HG02981 (cell line): ENCODE results near the gene JPT2.

Experiments used
- ATAC-seq: cut with Tn5 transposase; IDR thresholded peaks from one replicate; pipeline ENCODE4 v1.9.1; 2021; ENCODE audit warnings: mild to moderate bottlenecking, moderate library complexity; ENCODE audit not compliant: unreplicated experiment

JPT2 gene

GRCh38 chr16:1651094-1651973 lies 26.7 kb upstream of the JPT2 start:
- ATAC-seq = no peak

- ATAC-seq = no peak
Measured at GRCh38 chr16:1651974-1652312, 26.1 kb upstream of the JPT2 start.

GRCh38 chr16:1653023-1653422 lies 25.1 kb upstream of the JPT2 start:
- no peak for ATAC-seq

- no peak for ATAC-seq
Measured at GRCh38 chr16:1654505-1655268, 23.4 kb upstream of the JPT2 start.

- no peak for ATAC-seq
Measured at GRCh38 chr16:1655269-1655807, 22.7 kb upstream of the JPT2 start.

GRCh38 chr16:1655909-1656807 lies 21.9 kb upstream of the JPT2 start:
- ATAC-seq = no peak

GRCh38 chr16:1656808-1657617 lies 21.1 kb upstream of the JPT2 start:
- ATAC-seq = no peak

- ATAC-seq = no peak
Measured at GRCh38 chr16:1657841-1658240, 20.2 kb upstream of the JPT2 start.

- ATAC-seq = no peak
Measured at GRCh38 chr16:1659031-1659430, 19.0 kb upstream of the JPT2 start.

GRCh38 chr16:1661826-1662225 lies 16.3 kb upstream of the JPT2 start:
- ATAC-seq = no peak

GRCh38 chr16:1662543-1662942 lies 15.5 kb upstream of the JPT2 start:
- ATAC-seq = no peak

- ATAC-seq = no peak
Measured at GRCh38 chr16:1665829-1666228, 12.2 kb upstream of the JPT2 start.

GRCh38 chr16:1666316-1666715 lies 11.8 kb upstream of the JPT2 start:
- ATAC-seq = no peak

GRCh38 chr16:1667271-1667670 lies 10.8 kb upstream of the JPT2 start:
- ATAC-seq = no peak

- no peak for ATAC-seq
Measured at GRCh38 chr16:1667916-1668315, 10.2 kb upstream of the JPT2 start.

- no peak for ATAC-seq
Measured at GRCh38 chr16:1668612-1669319, 9.3 kb upstream of the JPT2 start.

- no peak for ATAC-seq
Measured at GRCh38 chr16:1669698-1670097, 8.4 kb upstream of the JPT2 start.

- ATAC-seq = no peak
Measured at GRCh38 chr16:1670371-1670770, 7.7 kb upstream of the JPT2 start.

GRCh38 chr16:1670866-1671265 lies 7.2 kb upstream of the JPT2 start:
- no peak for ATAC-seq
